GM10266 (cell line): ENCODE data around the gene ALDH3B1.

Experiments
- DNase-seq: peaks from one replicate; pipeline ENCODE4 v3.0.0; 2012; ENCODE audit errors: extremely low spot score
- TF ChIP-seq, protein P1 (sequence below): IDR thresholded peaks from 2 replicates; pipeline ENCODE4 v1.5.1; 2012; ENCODE audit warnings: mild to moderate bottlenecking, low read depth; ENCODE audit not compliant: control insufficient read depth, insufficient read depth; ENCODE audit errors: missing control alignments

ALDH3B1 gene

DNA sequence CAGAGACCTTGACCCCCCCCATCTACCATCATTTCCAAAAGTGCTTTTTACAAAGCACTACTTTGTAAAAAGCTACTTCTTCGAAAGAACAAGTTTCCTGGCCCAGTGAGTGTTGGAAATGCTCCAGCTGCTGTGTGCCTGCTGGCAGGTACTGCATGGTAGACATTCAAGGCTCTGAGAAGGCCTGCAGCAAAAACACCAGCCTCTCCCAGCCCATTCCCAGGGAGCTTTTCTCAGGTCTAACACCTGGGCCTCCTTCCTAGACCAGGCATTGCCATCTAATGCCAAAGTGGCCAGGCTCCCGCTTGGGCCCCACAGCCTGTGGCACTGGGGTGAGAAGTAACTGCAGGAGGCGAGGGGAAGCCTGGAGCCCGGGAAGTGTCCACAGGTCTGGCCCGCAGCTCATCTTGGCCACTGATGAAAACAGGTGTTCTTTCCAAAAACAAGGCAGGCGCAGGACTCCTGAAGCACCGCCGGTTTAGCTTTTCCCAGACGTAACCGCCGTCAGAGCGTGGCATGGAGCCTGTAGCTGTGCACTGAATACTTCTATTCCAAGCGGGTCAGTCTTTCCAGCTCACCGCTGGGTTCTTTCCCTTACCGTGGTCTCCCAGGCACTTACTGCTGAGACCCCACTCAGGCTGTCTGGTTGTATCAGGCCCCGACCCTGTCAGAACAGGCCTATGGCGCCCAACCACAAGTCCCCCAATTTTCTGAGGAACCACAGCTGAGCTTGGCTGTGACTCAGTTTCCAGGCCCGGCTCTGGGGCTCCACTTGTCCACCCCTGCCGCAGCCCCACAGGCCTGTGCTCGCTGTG lies 27.5 kb downstream of the ALDH3B1 start:
- DNase-seq = no peak
- TF ChIP-seq, protein P1, sequence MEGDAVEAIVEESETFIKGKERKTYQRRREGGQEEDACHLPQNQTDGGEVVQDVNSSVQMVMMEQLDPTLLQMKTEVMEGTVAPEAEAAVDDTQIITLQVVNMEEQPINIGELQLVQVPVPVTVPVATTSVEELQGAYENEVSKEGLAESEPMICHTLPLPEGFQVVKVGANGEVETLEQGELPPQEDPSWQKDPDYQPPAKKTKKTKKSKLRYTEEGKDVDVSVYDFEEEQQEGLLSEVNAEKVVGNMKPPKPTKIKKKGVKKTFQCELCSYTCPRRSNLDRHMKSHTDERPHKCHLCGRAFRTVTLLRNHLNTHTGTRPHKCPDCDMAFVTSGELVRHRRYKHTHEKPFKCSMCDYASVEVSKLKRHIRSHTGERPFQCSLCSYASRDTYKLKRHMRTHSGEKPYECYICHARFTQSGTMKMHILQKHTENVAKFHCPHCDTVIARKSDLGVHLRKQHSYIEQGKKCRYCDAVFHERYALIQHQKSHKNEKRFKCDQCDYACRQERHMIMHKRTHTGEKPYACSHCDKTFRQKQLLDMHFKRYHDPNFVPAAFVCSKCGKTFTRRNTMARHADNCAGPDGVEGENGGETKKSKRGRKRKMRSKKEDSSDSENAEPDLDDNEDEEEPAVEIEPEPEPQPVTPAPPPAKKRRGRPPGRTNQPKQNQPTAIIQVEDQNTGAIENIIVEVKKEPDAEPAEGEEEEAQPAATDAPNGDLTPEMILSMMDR = no peak

DNA sequence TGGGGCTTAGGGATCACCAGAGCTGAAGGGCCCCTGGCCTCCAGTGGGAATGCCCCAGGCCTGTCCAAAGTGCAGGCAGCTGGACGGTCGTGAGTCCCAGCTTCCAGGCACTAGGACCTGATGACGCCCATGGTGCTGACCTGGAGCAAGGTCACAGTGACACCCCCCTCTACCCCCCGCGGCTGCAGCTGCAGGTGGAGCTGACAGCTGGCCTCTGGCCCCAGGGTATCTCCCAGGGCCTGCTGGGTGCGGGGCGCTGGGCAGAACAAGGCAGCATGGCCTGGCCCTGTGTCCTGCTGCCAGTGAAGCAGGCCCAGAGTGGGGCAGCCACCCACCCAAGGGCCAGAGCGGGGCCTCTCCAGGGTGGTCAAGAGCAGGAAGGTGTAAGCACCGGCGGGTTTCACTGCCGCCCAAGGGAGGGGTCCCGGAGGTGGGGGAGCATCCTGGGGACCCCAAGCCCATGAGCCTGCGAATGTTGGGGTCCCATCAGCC lies 28.1 kb downstream of the ALDH3B1 start:
- DNase-seq = no peak
- TF ChIP-seq, protein P1 = no peak

DNA sequence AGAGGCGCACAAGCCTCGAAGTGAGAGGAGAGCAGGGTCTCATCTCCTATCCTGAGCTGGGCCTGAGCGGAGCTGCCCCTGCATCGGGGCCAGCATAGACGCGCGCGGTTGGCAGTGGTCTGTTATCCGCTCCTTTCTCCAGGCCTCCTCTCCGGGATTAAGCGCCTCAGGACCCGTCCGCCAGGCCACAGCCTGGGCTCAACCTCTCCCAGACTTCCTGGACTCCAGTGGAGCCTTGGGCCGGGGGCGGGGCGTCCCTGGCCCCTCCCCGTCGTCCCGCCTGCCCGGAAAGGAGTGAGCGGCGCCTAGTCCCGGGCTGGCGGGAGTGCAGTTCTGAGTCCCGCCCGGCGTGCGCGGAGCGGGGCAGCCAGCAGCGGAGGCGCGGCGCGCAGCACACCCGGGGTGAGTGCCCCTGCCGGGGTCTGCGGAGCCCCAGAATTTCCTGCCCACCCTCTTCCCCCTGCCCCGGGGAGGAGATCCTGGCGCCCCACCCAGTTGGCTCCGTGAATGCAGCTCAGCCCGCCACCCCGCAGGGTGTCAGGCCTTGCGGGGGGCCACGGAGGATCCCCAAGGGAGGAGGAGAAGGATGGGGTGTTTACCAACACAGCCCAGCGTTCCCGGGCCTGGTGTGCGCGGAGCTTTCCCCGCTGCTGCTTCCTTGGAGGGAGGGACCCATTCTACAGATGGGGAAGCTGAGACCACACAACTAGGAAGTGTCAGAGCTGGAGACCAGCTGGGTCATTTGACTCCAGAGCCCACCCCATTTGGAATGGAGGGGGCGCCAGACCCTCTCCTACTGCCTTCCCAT lies 28.8 kb downstream of the ALDH3B1 start, which contains the start of gene TCIRG1:
TCIRG1 (plus strand) TSS at position 308 of the 808 bp plus-strand sequence. CDS start 2,247 bp downstream, outside the sequence.
- DNase-seq = peak; percentile 93
- TF ChIP-seq, protein P1 = no peak

DNA sequence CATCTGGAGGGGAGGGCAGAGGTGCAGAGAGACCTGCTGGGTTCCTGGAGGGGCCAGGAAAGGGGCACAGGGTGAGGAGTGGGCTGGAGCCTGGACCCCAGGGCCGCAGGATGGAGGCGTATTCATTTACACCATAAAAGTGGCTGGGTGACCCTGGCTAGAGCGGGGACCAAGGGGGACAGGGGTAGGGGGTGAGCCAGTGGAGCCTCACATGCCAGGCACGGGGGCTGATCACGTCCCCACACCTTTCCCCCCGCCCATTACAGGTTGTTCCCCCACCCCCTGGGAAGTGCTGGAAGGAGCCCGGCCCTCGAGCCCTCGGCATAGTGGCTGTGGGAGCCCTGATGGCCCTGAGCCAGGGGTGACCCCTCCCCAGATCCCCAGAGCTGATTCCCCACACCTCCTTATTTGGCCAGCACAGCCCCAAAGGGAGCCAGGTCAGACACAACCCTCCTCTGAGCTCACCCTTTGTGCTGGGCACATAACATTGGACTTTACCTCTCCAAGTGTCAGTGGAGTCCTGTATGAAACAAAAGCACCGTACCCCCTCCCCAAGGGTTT lies 29.5 kb downstream of the ALDH3B1 start:
- DNase-seq = no peak
- TF ChIP-seq, protein P1 = no peak

DNA sequence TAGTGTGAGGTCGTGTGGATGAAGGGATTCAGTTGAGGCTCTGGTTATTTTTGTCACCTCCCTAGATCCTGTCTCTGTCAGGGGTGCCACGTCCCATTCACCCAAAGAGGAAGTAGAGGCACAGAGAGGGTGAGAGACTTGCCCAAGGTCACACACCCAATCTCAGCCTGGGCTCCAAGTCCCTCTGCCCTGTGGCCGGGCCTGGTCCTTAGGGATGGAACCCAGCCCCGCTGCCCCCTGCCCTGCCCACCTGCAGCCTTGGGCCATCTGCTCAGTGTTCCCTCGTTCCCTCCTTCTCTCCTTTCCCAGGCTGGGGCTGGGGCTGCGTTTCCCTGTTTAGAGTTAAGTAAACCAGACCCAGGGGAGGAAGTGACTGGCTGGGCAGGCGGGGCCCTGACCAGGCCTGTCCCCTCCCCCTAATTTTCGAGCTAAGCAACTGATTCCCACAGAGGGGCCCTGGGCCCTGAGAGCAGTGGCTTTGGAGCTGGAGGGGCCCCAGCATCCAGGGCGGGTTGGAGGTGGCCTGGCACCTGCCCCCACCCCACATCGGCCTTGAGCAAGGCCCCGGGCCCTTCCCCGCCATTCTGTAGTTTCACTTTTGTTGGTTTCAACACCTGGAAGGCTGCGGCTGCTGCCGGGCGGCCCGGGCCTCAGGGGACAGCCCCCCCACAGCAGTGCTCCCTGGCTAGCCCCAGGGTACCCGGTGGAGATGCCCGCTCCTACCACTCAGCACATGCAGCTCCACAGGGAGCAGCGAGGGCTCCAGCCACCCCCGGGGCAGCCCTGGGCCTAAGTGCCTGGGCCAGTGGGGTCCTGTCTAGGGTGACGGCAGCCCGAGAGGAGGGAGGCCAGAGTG lies 30.2 kb downstream of the ALDH3B1 start:
- DNase-seq = peak; percentile 89
- TF ChIP-seq, protein P1 = no peak

DNA sequence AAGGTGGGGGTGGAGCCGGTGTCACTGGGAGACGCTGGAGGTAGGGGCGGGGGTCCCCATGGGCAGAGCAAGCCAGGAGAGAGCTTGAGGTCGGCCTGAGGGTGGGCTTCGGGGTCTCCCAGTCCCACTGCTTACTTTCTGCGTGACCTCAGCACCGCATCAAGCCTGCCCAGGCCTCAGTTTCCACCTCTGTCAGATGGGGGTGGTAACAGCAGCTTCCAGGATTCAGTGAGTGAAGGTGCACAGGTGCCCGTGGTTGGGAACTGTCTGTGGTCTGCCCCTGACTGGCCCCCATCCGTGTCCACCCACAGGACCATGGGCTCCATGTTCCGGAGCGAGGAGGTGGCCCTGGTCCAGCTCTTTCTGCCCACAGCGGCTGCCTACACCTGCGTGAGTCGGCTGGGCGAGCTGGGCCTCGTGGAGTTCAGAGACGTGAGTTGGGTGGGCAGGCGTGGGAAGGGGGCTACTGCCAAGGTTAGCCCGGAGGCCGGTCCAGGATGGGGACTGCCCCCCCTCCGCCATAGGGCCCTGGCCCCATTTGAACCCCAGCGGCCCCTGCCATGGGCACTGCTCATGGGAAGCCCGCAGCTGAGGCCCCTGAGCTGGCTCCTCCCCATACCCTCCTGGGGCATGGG lies 30.9 kb downstream of the ALDH3B1 start:
- TF ChIP-seq, protein P1 = no peak
- DNase-seq = no peak
